Measurements from ENCODE around the gene MBOAT2.

- TF ChIP-seq POLR2A (IDR thresholded peaks at IDR 0.05; ENCODE audit: low read depth, low read length): no peak
- no peak for TF ChIP-seq TAF1 (IDR thresholded peaks at IDR 0.05; ENCODE audit: borderline replicate concordance, low read depth, low read length)
Measured at GRCh38 chr2:8915941-8916340, 87.5 kb downstream of the MBOAT2 start.
